ENCODE measurements around the gene PPP1R17. TPM values are rescaled to one million over a fixed set of nuclear protein-coding genes. Genes with fewer than 3 reads are reported as not detected.

The PPP1R17 gene
- total and polyA plus RNA-seq, 2 of the 13 experiments (the other 11 are each of a cell fraction or from before 2014, with no cell fraction given) = not detected

- ATAC-seq (no peak), FAIRE-seq (no peak), DNase-seq (ENCODE audit: low spot score) (no peak)
- Histone ChIP-seq H3K9ac (ENCODE audit: insufficient read depth, low read depth, low read length) (no peak overlapping the region), H3K4me1 (ENCODE audit: insufficient read depth, low read length) (no peaks in the 10 kb centered on the region), H3K4me3 (replicated peaks in 1 of 3; ENCODE audit: insufficient read depth in 1 of 3, low read depth in 2 of 3, low read length in 3 of 3) (no peak overlapping the region), H3K9me3 (ENCODE audit: low read length) (no peaks in the 10 kb centered on the region), H3K4me2 (ENCODE audit: low read depth, low read length) (no peak overlapping the region), H3K36me3 (replicated peaks in 1 of 2; ENCODE audit: control insufficient read depth in 1 of 2, insufficient read depth in 2 of 2, low read length in 2 of 2) (no peaks in the 10 kb centered on the region), H3K27me3 (ENCODE audit: control insufficient read depth in 1 of 2, insufficient read depth in 2 of 2, low read length in 2 of 2) (no peaks in the 10 kb centered on the region), H2AFZ (ENCODE audit: low read length) (no peak overlapping the region), H4K20me1 (ENCODE audit: insufficient read depth, low read length) (no peaks in the 10 kb centered on the region), H3K79me2 (ENCODE audit: insufficient read depth, low read length) (no peaks in the 10 kb centered on the region), H3K27ac (ENCODE audit: extremely low read length, insufficient read depth, low read length) (no peak overlapping the region)
- in situ Hi-C loops (cut with HindIII; ENCODE audit: extremely low pct_ligation_motif_present, low pct_unique_long_range_greater_than_20kb) (no loop called here), intact Hi-C loops (cut with micrococcal nuclease; ENCODE audit: unreplicated experiment) (no loop called here)
- CTCF ChIA-PET (ENCODE audit: low intra/inter-chr PET ratio, low total read pairs) = no interaction called here
- BruUV-seq (replicated peaks) = no TSS peak
- POLR2A ChIA-PET = no interaction called here
- WGBS (ENCODE audit: low lambda C conversion rate) = 32% methylated on average over 8 of the region's 8 CpGs
- TF ChIP-seq XBP1 (CRISPR knock-in tag; IDR thresholded peaks at IDR 0.05) (no peak), PHB2 (IDR thresholded peaks at IDR 0.05; ENCODE audit: partially characterized antibody) (no peak), MXI1 (IDR thresholded peaks at IDR 0.05; ENCODE audit: borderline replicate concordance, low read depth, low read length) (no peak), AKNA (CRISPR knock-in tag; IDR thresholded peaks at IDR 0.05; ENCODE audit: borderline replicate concordance) (no peak), CBX5 (CRISPR knock-in tag; IDR thresholded peaks at IDR 0.05; ENCODE audit: borderline replicate concordance) (no peak), ZNF878 (CRISPR knock-in tag; IDR thresholded peaks at IDR 0.05) (no peak), ZGPAT (CRISPR knock-in tag; IDR thresholded peaks at IDR 0.05) (no peak), ZNF563 (CRISPR knock-in tag; IDR thresholded peaks at IDR 0.05) (no peak), SYNCRIP (IDR thresholded peaks at IDR 0.05; ENCODE audit: insufficient read depth, low read depth, low read length) (no peak), ZNF260 (CRISPR knock-in tag; IDR thresholded peaks at IDR 0.05; ENCODE audit: borderline replicate concordance, low read depth) (no peak), RAD21 (CRISPR knock-in tag; IDR thresholded peaks at IDR 0.05) (no peak), RARA (CRISPR knock-in tag; IDR thresholded peaks at IDR 0.05) (no peak), HOXA7 (CRISPR knock-in tag; IDR thresholded peaks at IDR 0.05) (no peak), ZHX1 (CRISPR knock-in tag; IDR thresholded peaks at IDR 0.05; ENCODE audit: low read depth) (no peak), KLF9 (CRISPR knock-in tag; IDR thresholded peaks at IDR 0.05; ENCODE audit: low read depth) (no peak), EED (CRISPR knock-in tag; IDR thresholded peaks at IDR 0.05) (no peak), ZNF891 (CRISPR knock-in tag; IDR thresholded peaks at IDR 0.05) (no peak), ZNF382 (CRISPR knock-in tag; IDR thresholded peaks at IDR 0.05; ENCODE audit: borderline replicate concordance) (no peak)
These were observed 33.4 kb downstream of the PPP1R17 start for GRCh38 chr7:31720366-31720765.
